ENCODE data around the gene SDF4.

DNA sequence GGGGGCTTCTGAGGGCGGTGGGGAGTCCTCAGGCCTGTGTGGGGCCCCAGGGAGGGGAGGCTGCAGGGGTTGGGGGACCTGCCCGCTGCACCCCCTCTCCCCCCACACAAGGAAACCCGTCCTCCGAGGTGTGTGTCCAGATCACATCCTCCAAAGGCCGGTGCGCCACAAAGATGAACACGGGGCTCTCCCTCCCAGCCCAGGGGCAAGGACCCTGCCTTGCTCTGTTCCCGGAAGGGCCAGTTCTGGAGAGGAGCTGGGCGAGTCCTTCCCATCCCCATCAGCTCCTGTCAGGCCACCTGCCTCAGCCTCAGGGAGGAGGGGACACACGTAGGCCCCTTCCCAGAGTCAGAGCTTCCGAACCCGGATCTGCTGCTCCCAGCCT is 60.6 kb downstream of the SDF4 start:
- TF ChIP-seq, protein P1, sequence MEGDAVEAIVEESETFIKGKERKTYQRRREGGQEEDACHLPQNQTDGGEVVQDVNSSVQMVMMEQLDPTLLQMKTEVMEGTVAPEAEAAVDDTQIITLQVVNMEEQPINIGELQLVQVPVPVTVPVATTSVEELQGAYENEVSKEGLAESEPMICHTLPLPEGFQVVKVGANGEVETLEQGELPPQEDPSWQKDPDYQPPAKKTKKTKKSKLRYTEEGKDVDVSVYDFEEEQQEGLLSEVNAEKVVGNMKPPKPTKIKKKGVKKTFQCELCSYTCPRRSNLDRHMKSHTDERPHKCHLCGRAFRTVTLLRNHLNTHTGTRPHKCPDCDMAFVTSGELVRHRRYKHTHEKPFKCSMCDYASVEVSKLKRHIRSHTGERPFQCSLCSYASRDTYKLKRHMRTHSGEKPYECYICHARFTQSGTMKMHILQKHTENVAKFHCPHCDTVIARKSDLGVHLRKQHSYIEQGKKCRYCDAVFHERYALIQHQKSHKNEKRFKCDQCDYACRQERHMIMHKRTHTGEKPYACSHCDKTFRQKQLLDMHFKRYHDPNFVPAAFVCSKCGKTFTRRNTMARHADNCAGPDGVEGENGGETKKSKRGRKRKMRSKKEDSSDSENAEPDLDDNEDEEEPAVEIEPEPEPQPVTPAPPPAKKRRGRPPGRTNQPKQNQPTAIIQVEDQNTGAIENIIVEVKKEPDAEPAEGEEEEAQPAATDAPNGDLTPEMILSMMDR (conservative IDR thresholded peaks at IDR 0.05 in 1 of 2, IDR thresholded peaks at IDR 0.05 in 1 of 2; ENCODE audit: low read depth in 1 of 2, low read length in 2 of 2), result no peak
- TF ChIP-seq EZH2 (IDR thresholded peaks at IDR 0.05; ENCODE audit: low read length, missing control alignments), result no peak

Data from fibroblast of lung (primary cell).